ENCODE measurements around the gene PRAME. TPM values are rescaled to one million over a fixed set of nuclear protein-coding genes. Genes with fewer than 3 reads are reported as not detected.
"Not testable (repeated sequence)": the region's sequence is repeated elsewhere in the genome, so short reads cannot be mapped to it uniquely, and the experiment has no call there.

The PRAME gene
- total and polyA plus RNA-seq, 10 donors, result 0.04 to 0.24 (median 0.12) TPM; not detected in 6

DNA sequence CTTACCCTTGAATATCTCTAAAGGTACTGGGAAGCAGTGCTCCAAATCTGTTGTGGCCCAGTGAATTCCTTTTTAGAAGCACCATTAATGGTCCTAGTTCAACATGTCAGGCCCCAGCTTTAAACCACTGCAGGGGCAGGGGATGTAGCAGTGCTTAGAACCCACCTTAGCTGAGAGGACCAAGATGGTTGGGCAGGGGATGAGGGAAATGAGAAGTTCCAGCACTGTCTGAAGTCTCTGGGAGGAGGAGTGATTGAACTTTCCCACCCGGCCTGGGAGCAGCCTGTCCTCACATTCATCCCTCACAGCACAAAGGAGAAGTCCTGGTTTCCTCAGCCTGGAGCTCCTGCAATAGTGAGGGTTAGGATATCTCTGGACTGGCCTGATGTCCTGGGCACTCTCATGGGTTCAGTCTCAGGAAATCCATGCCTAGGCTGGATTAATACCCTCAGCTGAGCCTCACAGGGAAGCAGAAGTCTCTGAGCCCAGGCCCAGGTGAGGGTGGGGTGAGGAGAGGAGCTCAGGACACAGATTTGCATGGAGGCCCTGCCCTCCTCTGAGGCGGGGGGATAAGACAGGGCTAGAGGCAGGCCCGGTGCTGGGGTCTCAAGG, 28.6 kb upstream of the PRAME start:
- TF ChIP-seq POLR2A (IDR thresholded peaks at IDR 0.05) (no peak), POLR2AphosphoS5 (IDR thresholded peaks at IDR 0.05) (no peak)
- Histone ChIP-seq H3K4me1 (peaks cover 0 to 24% (median 3%) of the 10 kb centered on the region in 6 donors), H3K36me3 (no peaks in the 10 kb centered on the region), H3K9me3 (no peaks in the 10 kb centered on the region), H3K4me3 (no peak overlapping the region), H3K27ac (no peak overlapping the region), H3K27me3 (replicated peaks in 1 of 7) (peaks cover 0 to 4% (median 0%) of the 10 kb centered on the region in 7 donors)
- 49 to 86% (median 75%) methylated on average over 2 to 3 of the region's 3 CpGs for WGBS, 5 donors
- DNase-seq, result no peak
- intact Hi-C loops (cut with DNase I; ENCODE audit: low total_unique reads), result no loop called here

DNA sequence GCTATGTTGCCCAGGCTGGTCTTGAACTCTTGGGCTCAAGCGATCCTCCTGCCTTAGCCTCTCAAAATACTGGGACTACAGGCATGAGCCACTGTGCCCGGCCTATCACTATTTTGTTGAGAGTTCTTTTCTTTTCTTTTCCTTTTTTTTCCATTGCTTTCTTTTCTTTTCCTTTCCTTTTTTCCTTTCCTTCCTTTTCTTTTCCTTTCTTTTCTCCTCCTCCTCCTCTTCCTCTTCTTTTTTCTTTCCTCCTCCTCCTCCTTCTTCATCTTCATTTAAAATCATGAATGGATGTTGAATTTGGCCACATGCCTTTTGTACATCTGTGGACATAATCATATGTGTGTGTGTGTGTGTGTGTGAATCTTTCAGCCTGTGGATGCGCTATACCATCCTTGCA, 25.7 kb upstream of the PRAME start:
- DNase-seq, result no peak
- peaks cover 0 to 24% (median 3%) of the 10 kb centered on the region in 6 donors for H3K4me1 ChIP-seq
- H3K27me3 ChIP-seq (replicated peaks in 1 of 7), result peaks cover 0 to 4% (median 0%) of the 10 kb centered on the region in 7 donors
- 72 to 94% (median 86%) methylated on average over 3 of the region's 3 CpGs for WGBS, 5 donors
- H3K27ac ChIP-seq, result no peak overlapping the region
- H3K9me3 ChIP-seq, result no peaks in the 10 kb centered on the region
- intact Hi-C loops (cut with DNase I; ENCODE audit: low total_unique reads), result no loop called here
- no peaks in the 10 kb centered on the region for H3K36me3 ChIP-seq
- H3K4me3 ChIP-seq, result no peak overlapping the region
- TF ChIP-seq POLR2A (IDR thresholded peaks at IDR 0.05) (no peak), POLR2AphosphoS5 (IDR thresholded peaks at IDR 0.05) (no peak)
- TF ChIP-seq, protein P1, sequence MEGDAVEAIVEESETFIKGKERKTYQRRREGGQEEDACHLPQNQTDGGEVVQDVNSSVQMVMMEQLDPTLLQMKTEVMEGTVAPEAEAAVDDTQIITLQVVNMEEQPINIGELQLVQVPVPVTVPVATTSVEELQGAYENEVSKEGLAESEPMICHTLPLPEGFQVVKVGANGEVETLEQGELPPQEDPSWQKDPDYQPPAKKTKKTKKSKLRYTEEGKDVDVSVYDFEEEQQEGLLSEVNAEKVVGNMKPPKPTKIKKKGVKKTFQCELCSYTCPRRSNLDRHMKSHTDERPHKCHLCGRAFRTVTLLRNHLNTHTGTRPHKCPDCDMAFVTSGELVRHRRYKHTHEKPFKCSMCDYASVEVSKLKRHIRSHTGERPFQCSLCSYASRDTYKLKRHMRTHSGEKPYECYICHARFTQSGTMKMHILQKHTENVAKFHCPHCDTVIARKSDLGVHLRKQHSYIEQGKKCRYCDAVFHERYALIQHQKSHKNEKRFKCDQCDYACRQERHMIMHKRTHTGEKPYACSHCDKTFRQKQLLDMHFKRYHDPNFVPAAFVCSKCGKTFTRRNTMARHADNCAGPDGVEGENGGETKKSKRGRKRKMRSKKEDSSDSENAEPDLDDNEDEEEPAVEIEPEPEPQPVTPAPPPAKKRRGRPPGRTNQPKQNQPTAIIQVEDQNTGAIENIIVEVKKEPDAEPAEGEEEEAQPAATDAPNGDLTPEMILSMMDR (IDR thresholded peaks at IDR 0.05 in 8 of 11, conservative IDR thresholded peaks at IDR 0.05 in 3 of 11), result no peak

- TF ChIP-seq, protein P1 (IDR thresholded peaks at IDR 0.05 in 8 of 11, conservative IDR thresholded peaks at IDR 0.05 in 3 of 11), result no peak
- intact Hi-C loops (cut with DNase I; ENCODE audit: low total_unique reads), result no loop called here
- WGBS, 5 donors, result 93 to 100% (median 97%) methylated on average over 1 of the region's 1 CpG
- H3K9me3 ChIP-seq, result no peaks in the 10 kb centered on the region
- DNase-seq, result no peak
- H3K4me1 ChIP-seq, result peaks cover 0 to 17% (median 5%) of the 10 kb centered on the region in 6 donors
- no peaks in the 10 kb centered on the region for H3K36me3 ChIP-seq
- H3K27me3 ChIP-seq (replicated peaks in 1 of 7), result peaks cover 0 to 4% (median 0%) of the 10 kb centered on the region in 7 donors
- no peak overlapping the region for H3K27ac ChIP-seq
- H3K4me3 ChIP-seq, result no peak overlapping the region
Observed at GRCh38 chr22:22583030-22583429, 24.0 kb upstream of the PRAME start.

DNA sequence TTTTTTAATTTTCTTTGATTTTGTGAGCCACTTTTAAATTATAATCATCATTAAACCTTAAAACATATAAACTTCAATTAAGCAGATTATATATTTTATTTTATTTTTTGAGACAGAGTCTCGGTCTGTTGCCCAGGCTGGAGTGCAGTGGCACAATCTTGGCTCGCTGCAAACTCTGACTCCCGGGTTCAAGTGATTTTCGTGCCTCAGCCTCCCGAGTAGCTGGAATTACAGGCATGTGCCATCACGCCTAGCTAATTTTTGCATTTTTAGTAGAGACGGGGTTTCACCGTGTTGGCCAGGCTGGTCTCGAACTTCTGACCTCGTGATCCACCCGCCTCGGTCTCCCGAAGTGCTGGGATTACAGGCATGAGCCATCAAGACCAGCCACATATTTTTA, 22.5 kb upstream of the PRAME start:
- DNase-seq; H3K4me3 ChIP-seq; H3K27me3 ChIP-seq (replicated peaks in 1 of 7); H3K4me1 ChIP-seq; H3K9me3 ChIP-seq; intact Hi-C loops (cut with DNase I; ENCODE audit: low total_unique reads); H3K36me3 ChIP-seq; H3K27ac ChIP-seq: not testable (repeated sequence)
- 88 to 96% (median 90%) methylated on average over 13 of the region's 13 CpGs for WGBS, 5 donors

- Histone ChIP-seq H3K27me3 (replicated peaks in 1 of 7) (peaks cover 0 to 14% (median 0%) of the 10 kb centered on the region in 7 donors), H3K9me3 (no peaks in the 10 kb centered on the region), H3K4me3 (no peak overlapping the region), H3K4me1 (peaks cover 0 to 4% (median 0%) of the 10 kb centered on the region in 6 donors), H3K27ac (no peak overlapping the region), H3K36me3 (no peaks in the 10 kb centered on the region)
- 71 to 93% (median 81%) methylated on average over 6 to 7 of the region's 7 CpGs for WGBS, 5 donors
- intact Hi-C loops (cut with DNase I; ENCODE audit: low total_unique reads), result no loop called here
- DNase-seq, result no peak
- no peak for TF ChIP-seq POLR2A (IDR thresholded peaks at IDR 0.05)
- TF ChIP-seq POLR2AphosphoS5 (IDR thresholded peaks at IDR 0.05), result no peak
- TF ChIP-seq, protein P1 (IDR thresholded peaks at IDR 0.05 in 8 of 11, conservative IDR thresholded peaks at IDR 0.05 in 3 of 11), result no peak
Observed at GRCh38 chr22:22579869-22580604, 21.0 kb upstream of the PRAME start.
